Mammary epithelial cell (primary cell): ENCODE data around the gene SLC9C2.

ENCODE experiments used
- EZH2 ChIP-seq: IDR thresholded peaks from 2 replicates; pipeline ENCODE4 v1.6.1; 2012; ENCODE audit warnings: low read length, inconsistent platforms, borderline replicate concordance
- TF ChIP-seq, protein P1 (sequence below), 2 donors: IDR thresholded peaks in 1 of 2; conservative IDR thresholded peaks in 1 of 2; 2 replicates each; pipeline ENCODE4 v1.5.1; 2011 to 2012; ENCODE audit warnings: inconsistent platforms in 2 of 2, low read length in 2 of 2, mild to moderate bottlenecking in 2 of 2, control low read depth in 1 of 2, low read depth in 1 of 2; ENCODE audit not compliant: insufficient read depth in 1 of 2; ENCODE audit errors: extremely low read depth in 1 of 2

DNA sequence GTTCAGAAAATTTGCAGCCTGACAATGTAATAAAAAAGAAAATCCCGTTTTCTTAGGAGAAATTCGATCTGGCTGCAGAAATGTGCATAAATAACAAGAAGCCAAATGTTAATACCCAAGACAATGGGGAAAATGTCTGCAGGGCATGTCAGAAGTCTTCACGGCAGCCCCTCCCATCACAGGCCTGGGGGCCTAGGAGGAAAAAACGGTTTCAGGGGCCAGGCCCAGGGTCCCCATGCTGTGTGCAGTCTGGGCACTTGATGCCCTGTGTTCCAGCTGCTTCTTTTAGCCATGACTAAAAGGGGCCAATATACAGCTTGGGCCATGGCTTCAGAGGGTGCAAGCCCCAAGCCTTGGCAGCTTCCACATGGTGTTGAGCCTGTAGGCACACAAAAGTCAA, 132.3 kb downstream of the SLC9C2 start:
- TF ChIP-seq, protein P1, sequence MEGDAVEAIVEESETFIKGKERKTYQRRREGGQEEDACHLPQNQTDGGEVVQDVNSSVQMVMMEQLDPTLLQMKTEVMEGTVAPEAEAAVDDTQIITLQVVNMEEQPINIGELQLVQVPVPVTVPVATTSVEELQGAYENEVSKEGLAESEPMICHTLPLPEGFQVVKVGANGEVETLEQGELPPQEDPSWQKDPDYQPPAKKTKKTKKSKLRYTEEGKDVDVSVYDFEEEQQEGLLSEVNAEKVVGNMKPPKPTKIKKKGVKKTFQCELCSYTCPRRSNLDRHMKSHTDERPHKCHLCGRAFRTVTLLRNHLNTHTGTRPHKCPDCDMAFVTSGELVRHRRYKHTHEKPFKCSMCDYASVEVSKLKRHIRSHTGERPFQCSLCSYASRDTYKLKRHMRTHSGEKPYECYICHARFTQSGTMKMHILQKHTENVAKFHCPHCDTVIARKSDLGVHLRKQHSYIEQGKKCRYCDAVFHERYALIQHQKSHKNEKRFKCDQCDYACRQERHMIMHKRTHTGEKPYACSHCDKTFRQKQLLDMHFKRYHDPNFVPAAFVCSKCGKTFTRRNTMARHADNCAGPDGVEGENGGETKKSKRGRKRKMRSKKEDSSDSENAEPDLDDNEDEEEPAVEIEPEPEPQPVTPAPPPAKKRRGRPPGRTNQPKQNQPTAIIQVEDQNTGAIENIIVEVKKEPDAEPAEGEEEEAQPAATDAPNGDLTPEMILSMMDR (conservative IDR thresholded peaks at IDR 0.05 in 1 of 2, IDR thresholded peaks at IDR 0.05 in 1 of 2; ENCODE audit: extremely low read depth in 1 of 2, insufficient read depth in 1 of 2, low read depth in 1 of 2, low read length in 2 of 2) = no peak
- TF ChIP-seq EZH2 = no peak
